Measurements from ENCODE around the gene ANGPTL7.

ANGPTL7 gene

GRCh38 chr1:11193376-11193775 lies 4.2 kb downstream of the ANGPTL7 start:
- H3K9me3 ChIP-seq (ENCODE audit: control insufficient read depth, insufficient read depth, low read depth, low read length) = no peaks in the 10 kb centered on the region
- no peaks in the 10 kb centered on the region for H3K4me1 ChIP-seq (ENCODE audit: control insufficient read depth, insufficient read depth, low read length)
- CTCF ChIA-PET = interaction anchor here (1.0 kb wide), 1 partner anchor 156 kb away, joined by 3 read pairs; no protein-coding TSS in a partner anchor
- no peak for TF ChIP-seq ZIC2 (tag by site-specific recombination; IDR thresholded peaks at IDR 0.05)
- no peak for TF ChIP-seq ZNF214 (tag by site-specific recombination; IDR thresholded peaks at IDR 0.05; ENCODE audit: borderline replicate concordance)
- TF ChIP-seq SCRT2 (tag by site-specific recombination; IDR thresholded peaks at IDR 0.05) = no peak
- no peak for TF ChIP-seq ZNF280D (tag by site-specific recombination; IDR thresholded peaks at IDR 0.05)
- TF ChIP-seq REST (tag by site-specific recombination; IDR thresholded peaks at IDR 0.05) = no peak
- no peak for TF ChIP-seq PRDM4 (tag by site-specific recombination; IDR thresholded peaks at IDR 0.05)
- no peak overlapping the region for H3K4me3 ChIP-seq (ENCODE audit: low read depth, low read length)
- H3K36me3 ChIP-seq (ENCODE audit: control insufficient read depth in 2 of 2, insufficient read depth in 1 of 2, low read length in 2 of 2) = peaks cover 14 to 99% of the 10 kb centered on the region in 2 experiments
- POLR2A ChIA-PET = no interaction called here
- H3K27ac ChIP-seq (ENCODE audit: extremely low read depth, low read depth, low read length) = no peak overlapping the region

- TF ChIP-seq ZNF350 (tag by site-specific recombination; IDR thresholded peaks at IDR 0.05) (no peak), ZNF37A (tag by site-specific recombination; IDR thresholded peaks at IDR 0.05) (no peak), ZNF514 (tag by site-specific recombination; IDR thresholded peaks at IDR 0.05) (no peak), REST (tag by site-specific recombination; IDR thresholded peaks at IDR 0.05) (peak; percentile 90)
- peaks cover 15 to 99% of the 10 kb centered on the region in 2 experiments for H3K36me3 ChIP-seq (ENCODE audit: control insufficient read depth in 2 of 2, insufficient read depth in 1 of 2, low read length in 2 of 2)
- H3K27ac ChIP-seq (ENCODE audit: extremely low read depth, low read depth, low read length) = no peak overlapping the region
- ChIA-PET POLR2A (no interaction called here), CTCF (no interaction called here)
- no peaks in the 10 kb centered on the region for H3K4me1 ChIP-seq (ENCODE audit: control insufficient read depth, insufficient read depth, low read length)
- no peaks in the 10 kb centered on the region for H3K9me3 ChIP-seq (ENCODE audit: control insufficient read depth, insufficient read depth, low read depth, low read length)
- H3K4me3 ChIP-seq (ENCODE audit: low read depth, low read length) = no peak overlapping the region
Measured at GRCh38 chr1:11194407-11195176, 5.4 kb downstream of the ANGPTL7 start.

Measured in HEK293 (cell line).